HG03469 (cell line): ENCODE measurements around the gene COMMD9.

Experiments
- ATAC-seq: cut with Tn5 transposase; IDR thresholded peaks from one replicate; pipeline ENCODE4 v1.9.1; 2021; ENCODE audit warnings: mild to moderate bottlenecking, moderate library complexity, moderate number of reproducible peaks; ENCODE audit not compliant: unreplicated experiment

The COMMD9 gene

GRCh38 chr11:36258730-36259360, 30.4 kb downstream of the COMMD9 start:
- ATAC-seq: no peak

GRCh38 chr11:36257351-36257750, 31.9 kb downstream of the COMMD9 start:
- ATAC-seq: no peak

GRCh38 chr11:36254713-36255112, 34.5 kb downstream of the COMMD9 start:
- no peak for ATAC-seq

GRCh38 chr11:36253238-36253637, 36.0 kb downstream of the COMMD9 start:
- no peak for ATAC-seq

GRCh38 chr11:36251823-36252222, 37.4 kb downstream of the COMMD9 start:
- ATAC-seq: no peak

GRCh38 chr11:36249246-36249645, 40.0 kb downstream of the COMMD9 start:
- ATAC-seq: no peak

- ATAC-seq: no peak
Observed at GRCh38 chr11:36248436-36248835, 40.8 kb downstream of the COMMD9 start.

GRCh38 chr11:36247493-36247892, 41.7 kb downstream of the COMMD9 start:
- ATAC-seq: no peak

- ATAC-seq: no peak
Observed at GRCh38 chr11:36243641-36244040, 45.6 kb downstream of the COMMD9 start.

GRCh38 chr11:36241497-36241896, 47.7 kb downstream of the COMMD9 start:
- no peak for ATAC-seq

GRCh38 chr11:36240801-36241200, 48.4 kb downstream of the COMMD9 start:
- ATAC-seq: no peak

- no peak for ATAC-seq
Observed at GRCh38 chr11:36240173-36240572, 49.1 kb downstream of the COMMD9 start.

- ATAC-seq: no peak
Observed at GRCh38 chr11:36239636-36240035, 49.6 kb downstream of the COMMD9 start.

GRCh38 chr11:36238881-36239280, 50.3 kb downstream of the COMMD9 start:
- ATAC-seq: no peak

GRCh38 chr11:36238036-36238631, 51.1 kb downstream of the COMMD9 start:
- ATAC-seq: no peak

- no peak for ATAC-seq
Observed at GRCh38 chr11:36237391-36237790, 51.8 kb downstream of the COMMD9 start.

- no peak for ATAC-seq
Observed at GRCh38 chr11:36235750-36236149, 53.5 kb downstream of the COMMD9 start.

- ATAC-seq: no peak
Observed at GRCh38 chr11:36234825-36235224, 54.4 kb downstream of the COMMD9 start.

GRCh38 chr11:36233204-36233603, 56.0 kb downstream of the COMMD9 start:
- ATAC-seq: no peak

GRCh38 chr11:36230779-36231699, 58.2 kb downstream of the COMMD9 start:
- no peak for ATAC-seq

- no peak for ATAC-seq
Observed at GRCh38 chr11:36229091-36229705, 60.0 kb downstream of the COMMD9 start.
